BLaER1 treated with 17β-estradiol and CSF1 and Interleukin-3, amounts not matched to agents 10 nM and 100 nM (cell line): ENCODE data around the gene PPARG.
"Not testable (repeated sequence)": the region's sequence is repeated elsewhere in the genome, so short reads cannot be mapped to it uniquely, and the experiment has no call there.

Experiments
- H3K27ac ChIP-seq, 11 experiments: shearing (Covaris generic); formaldehyde crosslinking; 2 replicates each; pipeline ENCODE4 v1.8.1; 2022
- H3K27me3 ChIP-seq, 11 experiments: shearing (Covaris generic); formaldehyde crosslinking; 2 replicates each; pipeline ENCODE4 v1.8.1; 2022
- H3K36me3 ChIP-seq, 11 experiments: shearing (Covaris generic); formaldehyde crosslinking; 2 replicates each; pipeline ENCODE4 v1.8.1; 2022
- H3K4me1 ChIP-seq, 10 experiments: shearing (Covaris generic); formaldehyde crosslinking; 2 replicates each; pipeline ENCODE4 v1.8.1; 2022
- H3K4me2 ChIP-seq, 11 experiments: shearing (Covaris generic); formaldehyde crosslinking; 2 replicates each; pipeline ENCODE4 v1.8.1; 2022
- H3K4me3 ChIP-seq, 10 experiments: shearing (Covaris generic); formaldehyde crosslinking; 2 replicates each; pipeline ENCODE4 v1.8.1; 2022
- H3K9ac ChIP-seq, 11 experiments: shearing (Covaris generic); formaldehyde crosslinking; 2 replicates each; pipeline ENCODE4 v1.8.1; 2022
- H3K9me3 ChIP-seq, 11 experiments: shearing (Covaris generic); formaldehyde crosslinking; replicated peaks in 1 of 11; 2 replicates each; pipeline ENCODE4 v1.8.1; 2022
- H4K20me1 ChIP-seq, 11 experiments: shearing (Covaris generic); formaldehyde crosslinking; 2 replicates each; pipeline ENCODE4 v1.8.1; 2022
- Cebpa-rat ChIP-seq, 11 experiments: shearing (Covaris generic); IDR thresholded peaks; 2 replicates each; pipeline ENCODE4 v1.8.1; 2022

Gene PPARG

GRCh38 chr3:12470111-12470510, 181.2 kb downstream of the PPARG start:
- Histone ChIP-seq H3K27me3 (no peaks in the 10 kb centered on the region), H3K9ac (no peak overlapping the region), H3K4me2 (no peak overlapping the region), H3K36me3 (no peaks in the 10 kb centered on the region), H3K4me1 (peaks cover 7 to 15% (median 11%) of the 10 kb centered on the region in 10 experiments; a peak in 13 of 20 replicates), H3K4me3 (no peak overlapping the region), H3K9me3 (no peaks in the 10 kb centered on the region), H3K27ac (no peak overlapping the region), H4K20me1 (no peaks in the 10 kb centered on the region; a peak in 1 of 22 replicates)
- no peak for TF ChIP-seq Cebpa-rat (IDR thresholded peaks at IDR 0.05)

GRCh38 chr3:12470680-12471079, 181.8 kb downstream of the PPARG start:
- H3K4me1 ChIP-seq, result peaks cover 8 to 16% (median 11%) of the 10 kb centered on the region in 10 experiments; a peak in 14 of 20 replicates
- no peak for TF ChIP-seq Cebpa-rat (IDR thresholded peaks at IDR 0.05)
- peak overlapping the region in 9 of 11 experiments; percentile 29 to 57 (median 47); a peak in 11 of 22 replicates for H3K4me2 ChIP-seq
- no peaks in the 10 kb centered on the region for H3K27me3 ChIP-seq
- H3K36me3 ChIP-seq, result no peaks in the 10 kb centered on the region
- no peaks in the 10 kb centered on the region; a peak in 1 of 22 replicates for H4K20me1 ChIP-seq
- no peak overlapping the region for H3K27ac ChIP-seq
- no peak overlapping the region for H3K4me3 ChIP-seq
- H3K9me3 ChIP-seq, result no peaks in the 10 kb centered on the region
- no peak overlapping the region for H3K9ac ChIP-seq

GRCh38 chr3:12471241-12471640, 182.4 kb downstream of the PPARG start:
- no peaks in the 10 kb centered on the region for H3K27me3 ChIP-seq
- H3K4me1 ChIP-seq, result peaks cover 8 to 21% (median 11%) of the 10 kb centered on the region in 10 experiments; a peak in 14 of 20 replicates
- no peak overlapping the region for H3K27ac ChIP-seq
- no peak overlapping the region for H3K9ac ChIP-seq
- no peaks in the 10 kb centered on the region for H3K9me3 ChIP-seq
- H3K4me3 ChIP-seq, result no peak overlapping the region
- peak overlapping the region in 10 of 11 experiments; percentile 29 to 57 (median 46); a peak in 17 of 22 replicates for H3K4me2 ChIP-seq
- H4K20me1 ChIP-seq, result no peaks in the 10 kb centered on the region; a peak in 1 of 22 replicates
- no peak for TF ChIP-seq Cebpa-rat (IDR thresholded peaks at IDR 0.05)
- no peaks in the 10 kb centered on the region for H3K36me3 ChIP-seq

- no peaks in the 10 kb centered on the region; a peak in 1 of 22 replicates for H4K20me1 ChIP-seq
- peak overlapping the region in 4 of 11 experiments; percentile 29 to 54 (median 49); a peak in 2 of 22 replicates for H3K4me2 ChIP-seq
- no peak overlapping the region for H3K9ac ChIP-seq
- no peaks in the 10 kb centered on the region for H3K27me3 ChIP-seq
- no peak overlapping the region for H3K27ac ChIP-seq
- no peak for TF ChIP-seq Cebpa-rat (IDR thresholded peaks at IDR 0.05)
- no peaks in the 10 kb centered on the region for H3K36me3 ChIP-seq
- no peaks in the 10 kb centered on the region for H3K9me3 ChIP-seq
- no peak overlapping the region for H3K4me3 ChIP-seq
- peaks cover 8 to 30% (median 11%) of the 10 kb centered on the region in 10 experiments; a peak in 15 of 20 replicates for H3K4me1 ChIP-seq
These were observed 183.2 kb downstream of the PPARG start for GRCh38 chr3:12472000-12472610.

- no peak overlapping the region for H3K27ac ChIP-seq
- no peak for TF ChIP-seq Cebpa-rat (IDR thresholded peaks at IDR 0.05)
- no peak overlapping the region for H3K4me2 ChIP-seq
- no peak overlapping the region for H3K9ac ChIP-seq
- H3K9me3 ChIP-seq, result no peaks in the 10 kb centered on the region
- H4K20me1 ChIP-seq, result no peaks in the 10 kb centered on the region; a peak in 1 of 22 replicates
- H3K4me3 ChIP-seq, result no peak overlapping the region
- no peaks in the 10 kb centered on the region for H3K36me3 ChIP-seq
- H3K27me3 ChIP-seq, result no peaks in the 10 kb centered on the region
- H3K4me1 ChIP-seq, result peaks cover 8 to 30% (median 11%) of the 10 kb centered on the region in 10 experiments; a peak in 15 of 20 replicates
These were observed 183.9 kb downstream of the PPARG start for GRCh38 chr3:12472796-12473195.

- Histone ChIP-seq H3K27ac (no peak overlapping the region), H4K20me1 (no peaks in the 10 kb centered on the region), H3K4me2 (no peak overlapping the region), H3K27me3 (no peaks in the 10 kb centered on the region), H3K9ac (no peak overlapping the region), H3K36me3 (no peaks in the 10 kb centered on the region), H3K4me3 (no peak overlapping the region), H3K9me3 (no peaks in the 10 kb centered on the region), H3K4me1 (peaks cover 8 to 30% (median 11%) of the 10 kb centered on the region in 10 experiments; a peak in 15 of 20 replicates)
- TF ChIP-seq Cebpa-rat (IDR thresholded peaks at IDR 0.05), result no peak
These were observed 184.6 kb downstream of the PPARG start for GRCh38 chr3:12473511-12473910.

- Histone ChIP-seq H3K4me3 (no peak overlapping the region), H3K27ac (peak overlapping the region in 2 of 11 experiments; percentile 7 to 18; a peak in 3 of 22 replicates), H3K9me3 (no peaks in the 10 kb centered on the region), H3K27me3 (no peaks in the 10 kb centered on the region), H4K20me1 (no peaks in the 10 kb centered on the region), H3K36me3 (no peaks in the 10 kb centered on the region), H3K4me1 (peaks cover 3 to 36% (median 6%) of the 10 kb centered on the region in 10 experiments; a peak in 15 of 20 replicates), H3K4me2 (peak overlapping the region in 3 of 11 experiments; percentile 27 to 52 (median 38); a peak in 6 of 22 replicates), H3K9ac (no peak overlapping the region)
- no peak for TF ChIP-seq Cebpa-rat (IDR thresholded peaks at IDR 0.05)
These were observed 187.5 kb downstream of the PPARG start for GRCh38 chr3:12476238-12476897.

GRCh38 chr3:12477256-12477655, 188.4 kb downstream of the PPARG start:
- Histone ChIP-seq H3K36me3 (no peaks in the 10 kb centered on the region), H3K27me3 (no peaks in the 10 kb centered on the region), H3K9ac (no peak overlapping the region), H3K27ac (0 out of 22 replicates have a peak overlapping the region, but pooled peaks of 1 of the 11 experiments have one; percentile 2), H3K9me3 (no peaks in the 10 kb centered on the region), H3K4me1 (peaks cover 0 to 36% (median 2%) of the 10 kb centered on the region in 10 experiments; a peak in 12 of 20 replicates), H4K20me1 (no peaks in the 10 kb centered on the region), H3K4me2 (peak overlapping the region in 1 of 11 experiments; percentile 52; a peak in 1 of 22 replicates), H3K4me3 (no peak overlapping the region)
- TF ChIP-seq Cebpa-rat (IDR thresholded peaks at IDR 0.05), result no peak

GRCh38 chr3:12478326-12478725, 189.5 kb downstream of the PPARG start:
- H3K9ac ChIP-seq, result no peak overlapping the region
- no peaks in the 10 kb centered on the region for H3K36me3 ChIP-seq
- no peaks in the 10 kb centered on the region for H3K9me3 ChIP-seq
- peaks cover 5 to 47% (median 13%) of the 10 kb centered on the region in 10 experiments for H3K4me1 ChIP-seq
- no peaks in the 10 kb centered on the region for H3K27me3 ChIP-seq
- no peak overlapping the region for H3K4me3 ChIP-seq
- no peaks in the 10 kb centered on the region for H4K20me1 ChIP-seq
- H3K27ac ChIP-seq, result no peak overlapping the region
- H3K4me2 ChIP-seq, result no peak overlapping the region
- no peak for TF ChIP-seq Cebpa-rat (IDR thresholded peaks at IDR 0.05)

GRCh38 chr3:12479198-12479597, 190.3 kb downstream of the PPARG start:
- H3K4me3 ChIP-seq, H3K36me3 ChIP-seq, H3K27me3 ChIP-seq, H3K9me3 ChIP-seq, H4K20me1 ChIP-seq: not testable (repeated sequence)
- H3K27ac ChIP-seq, result peak overlapping the region in 1 of 11 experiments; percentile 12; a peak in 1 of 22 replicates
- peaks cover 12 to 53% (median 19%) of the 10 kb centered on the region in 10 experiments for H3K4me1 ChIP-seq
- H3K9ac ChIP-seq, result peak overlapping the region in 1 of 11 experiments; percentile 8; a peak in 1 of 22 replicates
- peak overlapping the region in 2 of 11 experiments; percentile 28 to 49; a peak in 3 of 22 replicates for H3K4me2 ChIP-seq
